ENCODE results near the gene RPRML. TPM values are rescaled to one million over a fixed set of nuclear protein-coding genes. Genes with fewer than 3 reads are reported as not detected.
"Not testable (repeated sequence)": the region's sequence is repeated elsewhere in the genome, so short reads cannot be mapped to it uniquely, and the experiment has no call there.

The RPRML gene
- not detected in 2 replicates for total RNA-seq
- not detected in 2 replicates for polyA plus RNA-seq
- polyA plus RNA-seq (2012) = not detected in 2 replicates
- polyA minus RNA-seq (ENCODE audit: low replicate concordance) = not detected in 2 replicates

GRCh38 chr17:46979147-46979863, at the start of gene RPRML:
Gene RPRML, minus strand, starts transcription at chr17:46979253. Its CDS starts 246 bp downstream, at chr17:46979007.
- Histone ChIP-seq H4K20me1 (ENCODE audit: control insufficient read depth, extremely low read depth, insufficient read depth, low read length) (no peaks in the 10 kb centered on the region), H3K4me1 (ENCODE audit: control insufficient read depth, extremely low read depth, insufficient read depth, low read length) (no peaks in the 10 kb centered on the region), H3K79me2 (ENCODE audit: control insufficient read depth, insufficient read depth, low read length) (no peaks in the 10 kb centered on the region), H3K27ac (ENCODE audit: insufficient read depth, low read length) (no peak within 1 kb of the TSS), H3K9me3 (ENCODE audit: control insufficient read depth, insufficient read depth, low read depth, low read length) (no peaks in the 10 kb centered on the region), H3K4me2 (ENCODE audit: extremely low read depth, insufficient read depth, low read length) (peak within 1 kb of the TSS; percentile 59), H3K4me3 (replicated peaks in 1 of 4; ENCODE audit: control extremely low read depth in 1 of 4, insufficient read depth in 1 of 4, low read depth in 3 of 4, low read length in 4 of 4) (peak within 1 kb of the TSS; percentile 2 to 51 (median 26)), H3K27me3 (ENCODE audit: control insufficient read depth, insufficient read depth, low read length) (peaks cover 55% of the 10 kb centered on the region), H3K9ac (ENCODE audit: insufficient read depth, low read length) (no peak within 1 kb of the TSS), H3K36me3 (ENCODE audit: control insufficient read depth, insufficient read depth, low read length) (no peaks in the 10 kb centered on the region), H2AFZ (ENCODE audit: low read length) (no peak within 1 kb of the TSS)
- TF ChIP-seq EZH2 (IDR thresholded peaks at IDR 0.05; ENCODE audit: low read length, missing control alignments) (peak; percentile 46), CTCF (conservative IDR thresholded peaks at IDR 0.05 in 1 of 2, IDR thresholded peaks at IDR 0.05 in 1 of 2; ENCODE audit: low read depth in 1 of 2, low read length in 2 of 2) (no peak)
- DNase-seq (ENCODE audit: low read depth in 2 of 2) = peak in 1 of 2 donors; percentile 27

- H2AFZ ChIP-seq (ENCODE audit: low read length); DNase-seq (ENCODE audit: low read depth in 2 of 2); H3K4me1 ChIP-seq (ENCODE audit: control insufficient read depth, extremely low read depth, insufficient read depth, low read length); H3K27ac ChIP-seq (ENCODE audit: insufficient read depth, low read length); H3K9ac ChIP-seq (ENCODE audit: insufficient read depth, low read length); H3K79me2 ChIP-seq (ENCODE audit: control insufficient read depth, insufficient read depth, low read length); H3K36me3 ChIP-seq (ENCODE audit: control insufficient read depth, insufficient read depth, low read length); H3K27me3 ChIP-seq (ENCODE audit: control insufficient read depth, insufficient read depth, low read length); H3K4me3 ChIP-seq (replicated peaks in 1 of 4; ENCODE audit: control extremely low read depth in 1 of 4, insufficient read depth in 1 of 4, low read depth in 3 of 4, low read length in 4 of 4); H3K4me2 ChIP-seq (ENCODE audit: extremely low read depth, insufficient read depth, low read length); H3K9me3 ChIP-seq (ENCODE audit: control insufficient read depth, insufficient read depth, low read depth, low read length); H4K20me1 ChIP-seq (ENCODE audit: control insufficient read depth, extremely low read depth, insufficient read depth, low read length): not testable (repeated sequence)
Measured at GRCh38 chr17:47016966-47017365, 37.9 kb upstream of the RPRML start.

GRCh38 chr17:47013341-47013740, 34.3 kb upstream of the RPRML start:
- Histone ChIP-seq H2AFZ (ENCODE audit: low read length) (no peak overlapping the region), H3K4me2 (ENCODE audit: extremely low read depth, insufficient read depth, low read length) (no peak overlapping the region), H3K27ac (ENCODE audit: insufficient read depth, low read length) (no peak overlapping the region), H3K36me3 (ENCODE audit: control insufficient read depth, insufficient read depth, low read length) (no peaks in the 10 kb centered on the region), H3K27me3 (ENCODE audit: control insufficient read depth, insufficient read depth, low read length) (no peaks in the 10 kb centered on the region), H3K4me1 (ENCODE audit: control insufficient read depth, extremely low read depth, insufficient read depth, low read length) (no peaks in the 10 kb centered on the region), H3K79me2 (ENCODE audit: control insufficient read depth, insufficient read depth, low read length) (no peaks in the 10 kb centered on the region), H4K20me1 (ENCODE audit: control insufficient read depth, extremely low read depth, insufficient read depth, low read length) (no peaks in the 10 kb centered on the region), H3K4me3 (replicated peaks in 1 of 4; ENCODE audit: control extremely low read depth in 1 of 4, insufficient read depth in 1 of 4, low read depth in 3 of 4, low read length in 4 of 4) (no peak overlapping the region), H3K9me3 (ENCODE audit: control insufficient read depth, insufficient read depth, low read depth, low read length) (no peaks in the 10 kb centered on the region), H3K9ac (ENCODE audit: insufficient read depth, low read length) (no peak overlapping the region)
- peak in 1 of 2 donors; percentile 59 for DNase-seq (ENCODE audit: low read depth in 2 of 2)
- TF ChIP-seq CTCF (conservative IDR thresholded peaks at IDR 0.05 in 1 of 2, IDR thresholded peaks at IDR 0.05 in 1 of 2; ENCODE audit: low read depth in 1 of 2, low read length in 2 of 2) = no peak
- no peak for TF ChIP-seq EZH2 (IDR thresholded peaks at IDR 0.05; ENCODE audit: low read length, missing control alignments)
